BLaER1 (cell line): ENCODE measurements around the gene SH3TC1.

Experiments used
- H3K27ac ChIP-seq: shearing (Covaris generic); formaldehyde crosslinking; 2 replicates; pipeline ENCODE4 v1.8.1; 2022
- H3K27me3 ChIP-seq: shearing (Covaris generic); formaldehyde crosslinking; 2 replicates; pipeline ENCODE4 v1.8.1; 2022
- H3K36me3 ChIP-seq: shearing (Covaris generic); formaldehyde crosslinking; 2 replicates; pipeline ENCODE4 v1.8.1; 2022
- H3K4me1 ChIP-seq: shearing (Covaris generic); formaldehyde crosslinking; 2 replicates; pipeline ENCODE4 v1.8.1; 2022
- H3K4me2 ChIP-seq: shearing (Covaris generic); formaldehyde crosslinking; 2 replicates; pipeline ENCODE4 v1.8.1; 2022
- H3K4me3 ChIP-seq: shearing (Covaris generic); formaldehyde crosslinking; 2 replicates; pipeline ENCODE4 v1.8.1; 2022
- H3K9ac ChIP-seq: shearing (Covaris generic); formaldehyde crosslinking; 2 replicates; pipeline ENCODE4 v1.8.1; 2022
- H3K9me3 ChIP-seq: shearing (Covaris generic); formaldehyde crosslinking; 2 replicates; pipeline ENCODE4 v1.8.1; 2022
- H4K20me1 ChIP-seq: shearing (Covaris generic); formaldehyde crosslinking; 2 replicates; pipeline ENCODE4 v1.8.1; 2022
- Cebpa-rat ChIP-seq: shearing (Covaris generic); IDR thresholded peaks from 2 replicates; pipeline ENCODE4 v1.8.1; 2022

The SH3TC1 gene

DNA sequence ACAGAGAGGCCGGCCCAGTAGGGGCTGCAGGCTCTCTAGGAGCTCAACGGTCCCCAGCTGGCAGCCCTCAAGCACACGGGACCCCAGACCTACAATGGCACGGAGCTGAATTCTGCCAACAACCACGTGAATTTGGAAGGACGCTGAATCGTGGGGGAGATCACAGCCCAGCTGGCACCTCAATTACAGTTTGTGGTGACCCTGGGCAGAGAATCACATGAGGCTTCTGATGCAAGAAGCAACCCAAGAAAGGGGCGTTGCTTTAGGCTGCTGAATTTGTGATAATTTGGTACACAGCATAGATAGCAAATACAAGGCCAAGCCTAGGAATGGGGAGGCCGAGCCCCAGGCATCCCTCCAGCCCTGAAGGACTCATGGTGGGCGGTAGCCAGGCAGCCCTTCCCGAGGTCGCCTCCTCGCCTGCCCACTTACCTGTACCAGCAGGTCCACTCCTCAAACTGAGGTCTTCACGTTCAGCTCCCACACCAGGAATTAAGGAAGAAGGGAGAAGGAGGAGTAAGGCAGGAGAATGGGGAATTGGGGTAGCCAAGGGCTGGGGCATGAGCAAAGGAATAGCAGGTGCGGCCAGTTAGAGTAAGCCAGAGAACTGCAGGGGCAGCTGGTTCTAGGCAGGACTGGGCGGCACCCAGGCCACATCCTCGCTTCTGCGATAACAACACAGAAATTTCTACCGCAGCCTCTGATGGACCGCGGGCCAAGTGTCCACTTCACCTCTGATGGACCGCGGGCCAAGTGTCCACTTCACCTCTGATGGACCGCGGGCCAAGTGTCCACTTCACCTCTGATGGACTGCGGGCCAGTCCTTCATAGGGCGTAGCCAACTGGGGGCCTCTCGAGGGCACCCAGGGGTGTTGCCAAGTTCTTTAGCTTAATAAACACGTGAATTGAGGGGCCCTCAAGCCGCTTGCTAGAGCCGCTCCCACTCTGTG lies 47.1 kb downstream of the SH3TC1 start:
- no peak overlapping the region for H3K4me2 ChIP-seq

DNA sequence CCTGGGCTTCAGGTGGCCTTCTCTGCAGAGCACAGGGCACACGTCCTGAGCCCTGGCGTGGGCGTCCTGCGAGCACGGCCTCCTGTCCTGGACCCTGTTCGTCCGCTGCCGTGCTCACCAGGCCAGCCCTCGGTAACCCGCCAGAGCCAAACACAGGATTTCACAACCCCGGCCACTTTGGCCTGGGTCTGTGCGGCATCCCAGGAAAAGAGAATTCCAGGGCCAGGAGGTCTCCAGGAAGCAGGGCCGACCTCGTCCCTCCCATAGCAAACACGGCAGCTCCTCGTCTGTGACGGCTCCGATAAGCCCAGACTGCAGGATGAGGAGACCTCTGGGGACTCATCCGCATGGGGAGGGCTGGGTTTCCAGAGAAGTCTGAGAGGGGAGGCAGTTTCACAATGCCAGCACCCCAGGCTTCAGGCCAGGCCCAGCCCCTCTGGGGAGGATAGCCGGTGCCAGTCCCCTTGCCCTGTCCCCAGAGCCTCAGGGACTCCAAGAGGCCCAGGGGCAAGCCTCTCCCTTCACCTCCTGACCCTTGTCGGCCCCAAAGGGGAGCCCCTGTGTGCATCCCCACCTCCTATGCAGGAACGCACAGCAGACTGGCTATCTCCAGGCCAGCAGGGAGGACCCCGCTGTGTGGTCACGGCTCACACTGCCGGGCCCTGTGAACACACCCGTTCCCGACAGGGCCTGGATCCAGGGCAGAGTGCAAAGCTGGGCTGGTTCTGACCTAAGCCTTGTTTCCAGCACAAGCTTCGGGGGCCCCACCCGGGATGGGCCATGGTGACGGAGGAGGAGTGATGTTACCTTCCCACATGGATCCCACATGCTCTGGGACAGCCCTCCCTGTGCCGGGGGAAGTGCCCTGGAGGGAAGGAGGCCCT lies 48.2 kb downstream of the SH3TC1 start:
- no peaks in the 10 kb centered on the region for H3K36me3 ChIP-seq
- H3K27me3 ChIP-seq: no peaks in the 10 kb centered on the region
- peaks cover 27% of the 10 kb centered on the region for H3K4me1 ChIP-seq
- no peak overlapping the region for H3K9ac ChIP-seq
- no peaks in the 10 kb centered on the region for H3K9me3 ChIP-seq
- no peaks in the 10 kb centered on the region for H4K20me1 ChIP-seq
- H3K27ac ChIP-seq: 0 out of 2 replicates have a peak overlapping the region, but pooled peaks have one; percentile 19
- H3K4me2 ChIP-seq: no peak overlapping the region
- H3K4me3 ChIP-seq: no peak overlapping the region
- TF ChIP-seq Cebpa-rat: no peak

More for the DNA sequence above, 47.1 kb downstream of the SH3TC1 start:
- Histone ChIP-seq H3K27me3 (no peaks in the 10 kb centered on the region), H3K9ac (no peak overlapping the region), H3K27ac (0 out of 2 replicates have a peak overlapping the region, but pooled peaks have one; percentile 3), H3K4me1 (peaks cover 34% of the 10 kb centered on the region), H3K9me3 (no peaks in the 10 kb centered on the region), H3K36me3 (peaks cover 8% of the 10 kb centered on the region; the same call in 1 of the 2 replicates), H4K20me1 (peaks cover 2% of the 10 kb centered on the region; the same call in 1 of the 2 replicates), H3K4me3 (no peak overlapping the region)
- TF ChIP-seq Cebpa-rat: no peak

GRCh38 chr4:8248091-8248490 lies 49.0 kb downstream of the SH3TC1 start:
- no peak overlapping the region for H3K4me2 ChIP-seq

DNA sequence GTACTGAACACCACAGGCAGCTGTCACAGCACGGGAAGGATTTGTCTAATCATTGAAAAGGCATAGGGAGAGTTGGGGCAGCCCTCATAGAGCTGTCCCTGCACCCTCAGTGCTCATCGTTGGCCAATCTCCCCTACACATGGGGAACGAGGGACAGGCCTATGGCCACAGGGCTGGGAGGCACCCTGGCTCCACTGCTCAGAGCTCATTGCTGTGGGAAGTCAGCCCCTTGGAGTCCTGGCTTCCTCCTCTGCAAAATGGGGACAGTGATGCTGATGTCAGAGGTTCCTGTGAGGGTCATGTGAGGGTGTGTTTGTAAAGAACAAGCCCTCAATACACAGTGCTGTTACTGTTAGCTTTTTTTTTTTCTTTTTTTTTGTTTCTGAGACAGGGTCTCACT lies 51.1 kb downstream of the SH3TC1 start:
- H3K9ac ChIP-seq: no peak overlapping the region
- H3K4me2 ChIP-seq: no peak overlapping the region
- no peaks in the 10 kb centered on the region for H3K27me3 ChIP-seq
- no peaks in the 10 kb centered on the region for H4K20me1 ChIP-seq
- no peaks in the 10 kb centered on the region for H3K36me3 ChIP-seq
- H3K4me3 ChIP-seq: no peak overlapping the region
- no peak for TF ChIP-seq Cebpa-rat
- no peaks in the 10 kb centered on the region for H3K9me3 ChIP-seq
- peaks cover 24% of the 10 kb centered on the region for H3K4me1 ChIP-seq
- no peak overlapping the region for H3K27ac ChIP-seq

More at GRCh38 chr4:8248091-8248490, 49.0 kb downstream of the SH3TC1 start:
- H3K9me3 ChIP-seq: no peaks in the 10 kb centered on the region
- H4K20me1 ChIP-seq: no peaks in the 10 kb centered on the region
- H3K4me3 ChIP-seq: no peak overlapping the region
- H3K27me3 ChIP-seq: no peaks in the 10 kb centered on the region
- TF ChIP-seq Cebpa-rat: peak; percentile 59; the same call in 1 of the 2 replicates
- no peaks in the 10 kb centered on the region for H3K36me3 ChIP-seq
- H3K4me1 ChIP-seq: peaks cover 27% of the 10 kb centered on the region
- no peak overlapping the region for H3K9ac ChIP-seq
- no peak overlapping the region for H3K27ac ChIP-seq

GRCh38 chr4:8250637-8251036 lies 51.5 kb downstream of the SH3TC1 start:
- H3K4me3 ChIP-seq: no peak overlapping the region
- TF ChIP-seq Cebpa-rat: no peak
- H3K4me1 ChIP-seq: peaks cover 24% of the 10 kb centered on the region
- H3K9me3 ChIP-seq: no peaks in the 10 kb centered on the region
- H3K9ac ChIP-seq: no peak overlapping the region
- H3K36me3 ChIP-seq: no peaks in the 10 kb centered on the region
- H4K20me1 ChIP-seq: no peaks in the 10 kb centered on the region
- no peaks in the 10 kb centered on the region for H3K27me3 ChIP-seq
- no peak overlapping the region for H3K27ac ChIP-seq
- no peak overlapping the region for H3K4me2 ChIP-seq

DNA sequence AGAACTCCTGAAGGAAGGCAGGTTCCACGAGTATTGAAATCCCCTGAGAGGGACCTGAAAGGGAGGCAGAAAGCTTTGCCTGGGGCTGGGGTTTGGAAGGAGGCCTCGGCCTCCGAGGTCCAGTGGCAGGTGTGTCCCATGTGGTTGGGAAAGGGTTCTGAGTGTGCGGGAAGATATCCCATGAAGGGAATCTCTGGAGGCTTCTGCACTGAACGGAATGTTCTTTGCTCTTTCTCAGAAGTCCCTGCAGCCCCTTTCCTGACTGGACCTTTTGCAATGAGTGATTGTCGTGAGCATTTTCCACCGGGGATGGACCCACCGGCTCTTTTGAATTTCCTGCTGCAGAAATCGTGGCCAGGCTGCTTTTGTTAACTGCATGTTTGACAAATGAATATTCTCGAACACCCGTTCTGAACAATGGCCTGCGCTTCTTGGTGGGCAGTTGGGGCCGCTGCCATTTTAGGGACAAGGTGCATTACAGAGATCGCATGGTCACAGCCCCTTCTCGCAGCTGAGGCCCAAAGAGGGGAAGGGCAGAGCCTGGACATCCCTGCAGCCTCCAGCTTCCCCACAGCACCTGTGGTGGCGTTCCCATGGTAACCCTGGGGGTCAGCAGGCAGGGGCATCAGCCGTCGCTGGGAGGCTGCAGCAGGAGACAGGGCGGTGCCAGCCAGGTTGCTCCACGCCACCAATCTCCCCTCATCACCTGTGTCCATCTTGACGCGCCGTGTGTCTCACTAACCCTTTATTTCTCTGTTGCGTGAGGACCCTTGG lies 52.2 kb downstream of the SH3TC1 start:
- H3K27ac ChIP-seq: no peak overlapping the region
- no peak overlapping the region for H3K4me3 ChIP-seq
- H3K27me3 ChIP-seq: no peaks in the 10 kb centered on the region
- no peak for TF ChIP-seq Cebpa-rat
- no peaks in the 10 kb centered on the region for H4K20me1 ChIP-seq
- no peak overlapping the region for H3K4me2 ChIP-seq
- H3K9me3 ChIP-seq: no peaks in the 10 kb centered on the region
- H3K4me1 ChIP-seq: peaks cover 18% of the 10 kb centered on the region
- no peak overlapping the region for H3K9ac ChIP-seq
- no peaks in the 10 kb centered on the region for H3K36me3 ChIP-seq

DNA sequence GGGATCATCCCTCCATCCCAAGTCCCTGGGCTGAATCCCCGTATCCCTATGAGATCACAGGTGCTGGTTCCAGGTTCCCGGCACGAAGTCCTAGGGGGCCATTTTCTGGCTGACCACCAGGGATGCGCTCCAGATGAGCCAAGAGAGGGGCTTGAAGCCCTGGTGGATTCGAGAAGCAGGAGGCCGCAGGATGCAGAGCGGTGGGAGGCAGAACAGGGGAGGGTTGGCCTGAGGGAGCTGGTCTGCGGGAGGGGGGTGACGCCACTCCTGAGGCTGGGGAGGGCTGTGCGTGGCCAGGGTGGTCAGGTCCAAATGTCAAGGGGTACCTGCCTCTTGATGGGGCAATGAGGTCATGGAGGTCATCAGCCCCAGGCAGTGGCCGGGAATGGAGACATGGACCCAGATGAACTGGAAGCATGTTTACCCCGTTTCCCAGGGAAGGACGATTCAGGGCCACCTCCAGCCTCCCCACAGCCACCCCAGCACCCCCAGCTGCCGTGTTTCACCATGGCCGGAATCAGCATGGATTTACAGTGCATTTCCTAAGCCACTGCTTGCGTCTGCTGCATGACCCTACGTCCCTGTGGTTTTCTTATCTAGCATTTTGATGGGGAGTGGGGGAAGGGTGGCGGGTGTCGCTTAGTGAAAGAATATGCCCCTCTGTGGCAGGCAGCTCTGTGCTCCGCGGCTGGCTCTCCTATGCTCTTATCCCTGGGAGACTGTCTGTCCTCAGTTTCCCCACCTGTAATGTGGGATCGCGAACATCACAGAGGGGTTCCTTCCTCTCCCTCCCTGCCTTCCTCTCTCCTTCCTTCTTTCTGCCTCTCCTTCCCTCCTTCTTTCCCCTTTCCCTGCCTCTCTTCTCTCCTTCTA lies 53.4 kb downstream of the SH3TC1 start:
- Histone ChIP-seq H3K4me2 (peak overlapping the region; percentile 50), H3K36me3 (no peaks in the 10 kb centered on the region), H4K20me1 (no peaks in the 10 kb centered on the region), H3K27me3 (no peaks in the 10 kb centered on the region), H3K4me3 (no peak overlapping the region), H3K4me1 (peaks cover 18% of the 10 kb centered on the region), H3K9me3 (no peaks in the 10 kb centered on the region; the same call in 1 of the 2 replicates), H3K27ac (no peak overlapping the region), H3K9ac (no peak overlapping the region)
- TF ChIP-seq Cebpa-rat: no peak

DNA sequence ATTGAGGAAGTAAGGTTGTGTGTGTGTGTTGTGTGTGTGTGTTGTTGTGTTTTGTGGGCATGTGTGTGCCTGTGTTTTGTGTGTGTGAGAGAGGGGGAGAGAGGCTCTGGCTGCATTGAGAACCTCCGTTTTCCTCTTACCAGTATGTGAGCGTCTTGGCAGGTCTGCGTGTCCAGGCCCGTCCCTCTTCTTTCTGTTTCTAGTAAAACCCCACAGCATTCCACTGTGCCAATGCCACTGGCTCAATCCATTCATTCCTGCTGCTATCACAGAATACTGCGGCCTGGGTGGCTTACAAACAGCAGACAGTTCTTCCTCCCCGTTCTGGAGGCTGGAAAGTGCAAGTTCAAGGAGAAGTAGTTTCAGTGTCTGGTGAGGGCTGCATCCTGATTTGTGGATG lies 55.0 kb downstream of the SH3TC1 start:
- H3K4me3 ChIP-seq: no peak overlapping the region
- H4K20me1 ChIP-seq: no peaks in the 10 kb centered on the region
- no peak for TF ChIP-seq Cebpa-rat
- no peaks in the 10 kb centered on the region; the same call in 1 of the 2 replicates for H3K9me3 ChIP-seq
- H3K27ac ChIP-seq: no peak overlapping the region
- peaks cover 33% of the 10 kb centered on the region for H3K4me1 ChIP-seq
- H3K27me3 ChIP-seq: no peaks in the 10 kb centered on the region
- H3K4me2 ChIP-seq: no peak overlapping the region
- H3K9ac ChIP-seq: no peak overlapping the region
- no peaks in the 10 kb centered on the region for H3K36me3 ChIP-seq
